GM18508 (cell line): ENCODE data around the gene ELAPOR2.
"Not testable (repeated sequence)": the region's sequence is repeated elsewhere in the genome, so short reads cannot be mapped to it uniquely, and the experiment has no call there.

Experiments used
- ATAC-seq: cut with Tn5 transposase; IDR thresholded peaks from one replicate; pipeline ENCODE4 v1.9.1; 2021; ENCODE audit warnings: moderate number of reproducible peaks; ENCODE audit not compliant: insufficient read depth, unreplicated experiment

Gene ELAPOR2, protein sequence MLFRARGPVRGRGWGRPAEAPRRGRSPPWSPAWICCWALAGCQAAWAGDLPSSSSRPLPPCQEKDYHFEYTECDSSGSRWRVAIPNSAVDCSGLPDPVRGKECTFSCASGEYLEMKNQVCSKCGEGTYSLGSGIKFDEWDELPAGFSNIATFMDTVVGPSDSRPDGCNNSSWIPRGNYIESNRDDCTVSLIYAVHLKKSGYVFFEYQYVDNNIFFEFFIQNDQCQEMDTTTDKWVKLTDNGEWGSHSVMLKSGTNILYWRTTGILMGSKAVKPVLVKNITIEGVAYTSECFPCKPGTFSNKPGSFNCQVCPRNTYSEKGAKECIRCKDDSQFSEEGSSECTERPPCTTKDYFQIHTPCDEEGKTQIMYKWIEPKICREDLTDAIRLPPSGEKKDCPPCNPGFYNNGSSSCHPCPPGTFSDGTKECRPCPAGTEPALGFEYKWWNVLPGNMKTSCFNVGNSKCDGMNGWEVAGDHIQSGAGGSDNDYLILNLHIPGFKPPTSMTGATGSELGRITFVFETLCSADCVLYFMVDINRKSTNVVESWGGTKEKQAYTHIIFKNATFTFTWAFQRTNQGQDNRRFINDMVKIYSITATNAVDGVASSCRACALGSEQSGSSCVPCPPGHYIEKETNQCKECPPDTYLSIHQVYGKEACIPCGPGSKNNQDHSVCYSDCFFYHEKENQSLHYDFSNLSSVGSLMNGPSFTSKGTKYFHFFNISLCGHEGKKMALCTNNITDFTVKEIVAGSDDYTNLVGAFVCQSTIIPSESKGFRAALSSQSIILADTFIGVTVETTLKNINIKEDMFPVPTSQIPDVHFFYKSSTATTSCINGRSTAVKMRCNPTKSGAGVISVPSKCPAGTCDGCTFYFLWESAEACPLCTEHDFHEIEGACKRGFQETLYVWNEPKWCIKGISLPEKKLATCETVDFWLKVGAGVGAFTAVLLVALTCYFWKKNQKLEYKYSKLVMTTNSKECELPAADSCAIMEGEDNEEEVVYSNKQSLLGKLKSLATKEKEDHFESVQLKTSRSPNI

DNA sequence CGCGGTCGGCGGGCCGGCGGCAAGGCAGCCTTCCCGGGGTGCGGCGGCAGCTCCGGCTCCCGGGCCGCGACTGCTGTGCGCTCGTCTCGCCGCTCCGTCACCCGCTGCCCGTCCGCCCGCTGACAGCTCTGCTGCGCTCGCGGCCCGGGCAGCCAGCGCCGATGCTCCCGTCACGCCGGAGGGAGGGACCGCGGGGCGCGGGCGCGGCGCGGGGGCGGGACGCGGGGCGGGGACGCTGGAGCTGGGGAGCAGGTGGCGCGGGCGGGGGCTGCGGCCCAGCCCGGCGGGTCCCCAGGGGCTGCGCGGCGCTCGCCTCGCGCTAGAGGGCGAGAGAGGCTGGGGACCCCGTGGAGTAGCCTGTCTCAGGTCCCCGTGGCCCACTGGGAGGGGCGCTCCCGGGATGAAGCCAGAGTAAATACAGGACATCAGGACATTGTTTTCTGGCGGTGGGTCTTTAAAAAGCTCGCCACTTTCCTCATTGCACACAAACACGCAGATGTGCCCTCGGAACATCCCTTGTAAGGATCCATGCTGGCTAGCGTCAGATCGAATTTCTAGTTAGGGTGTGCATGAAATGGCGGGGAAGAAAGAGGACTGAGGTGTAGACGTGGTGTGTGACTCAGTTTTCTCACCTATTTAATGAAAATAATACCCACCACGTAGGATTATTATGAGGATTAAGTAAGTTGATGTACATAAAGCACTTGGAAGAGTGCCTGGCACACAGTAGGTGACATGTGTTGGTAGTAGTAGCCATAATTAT is at the start of gene ELAPOR2:
ELAPOR2 (minus strand) TSS at position 130 of the 763 bp plus-strand sequence. CDS start 141 bp downstream, outside the sequence.
- peak; percentile 80 for ATAC-seq

DNA sequence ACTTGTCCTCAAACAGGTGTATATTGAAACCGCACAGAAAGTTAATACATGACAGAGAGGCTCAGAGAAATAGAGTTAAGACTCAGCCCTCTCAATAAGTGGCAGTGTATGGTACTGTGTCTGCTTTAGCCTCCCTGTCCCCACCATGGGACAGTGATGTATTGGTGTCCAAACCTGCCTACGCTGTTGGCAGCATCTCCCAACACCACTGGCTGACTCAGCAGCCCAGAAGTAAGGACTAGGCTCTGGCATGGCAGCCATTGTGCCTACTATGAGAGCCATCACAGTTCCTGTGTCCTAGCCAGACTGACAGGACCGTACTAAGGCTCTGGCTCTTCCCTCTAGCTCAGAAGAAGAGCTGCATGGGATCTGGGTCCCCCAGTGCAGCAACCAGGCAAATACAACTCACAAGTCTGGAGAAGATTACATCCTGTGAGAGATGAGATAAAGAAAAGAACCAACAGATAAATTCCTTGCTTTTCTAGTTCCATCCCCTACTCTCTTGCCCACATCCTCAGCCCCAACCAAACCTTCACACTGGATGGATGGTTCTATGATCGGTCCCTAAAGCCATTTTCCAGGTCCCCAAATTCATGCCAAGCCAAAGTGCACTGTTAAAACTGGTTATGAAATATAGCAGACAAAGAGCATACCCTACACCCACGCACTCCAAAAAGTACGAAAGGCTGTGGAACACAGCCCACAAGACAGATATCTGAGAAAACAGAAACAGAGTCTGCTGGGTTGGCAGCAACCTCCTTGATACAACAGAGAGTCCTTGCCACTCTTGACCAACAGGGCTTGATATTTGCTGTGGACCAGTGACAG is 48.7 kb upstream of the ELAPOR2 start:
- ATAC-seq = no peak

DNA sequence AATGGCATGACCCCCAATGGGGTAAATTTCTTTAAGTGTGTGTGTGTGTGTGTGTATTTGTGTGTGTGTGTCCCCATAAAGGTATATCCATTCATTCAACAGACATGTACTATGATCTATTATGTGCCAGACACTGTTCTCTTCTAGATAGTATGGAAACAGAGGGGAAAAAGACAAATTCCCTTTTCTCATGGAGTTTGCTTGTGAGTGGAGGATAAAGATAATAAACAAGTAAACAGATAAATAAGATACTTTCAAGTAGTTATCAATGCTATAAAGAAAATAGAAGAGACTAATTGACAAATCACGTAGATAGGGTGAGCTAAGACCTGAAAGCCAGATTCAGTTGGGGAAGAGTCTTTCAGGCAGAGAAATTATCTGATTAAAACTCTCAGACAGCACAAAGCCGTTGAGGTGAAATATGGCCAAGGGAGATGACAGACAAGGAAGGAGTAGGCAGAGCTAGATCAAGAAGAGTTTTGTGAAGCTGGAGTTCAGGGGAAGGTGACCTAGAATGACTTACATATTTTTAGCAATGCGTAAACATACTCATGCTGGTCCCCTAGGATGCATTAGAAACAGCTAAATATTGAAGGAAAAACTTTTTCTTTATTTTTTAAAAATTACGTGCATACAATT is 47.6 kb upstream of the ELAPOR2 start:
- ATAC-seq = no peak

DNA sequence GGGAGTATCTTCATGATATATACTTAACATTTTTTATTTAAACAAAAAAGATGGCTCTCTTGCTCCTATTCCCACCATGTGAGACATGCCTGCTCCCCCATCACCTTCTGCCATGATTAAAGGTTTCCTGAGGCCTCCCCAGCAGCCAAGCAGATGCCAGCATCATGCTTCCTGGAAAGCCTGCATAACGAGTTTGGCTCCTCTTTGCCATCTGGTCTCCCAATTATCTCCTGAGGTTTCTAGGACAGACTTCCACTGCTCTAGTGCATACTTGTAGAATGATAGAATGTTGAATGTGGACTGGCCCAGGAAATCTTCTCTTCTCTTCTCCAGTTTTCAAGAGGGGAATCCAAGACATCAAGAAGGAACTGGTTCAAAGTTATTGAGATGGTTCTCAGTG is 45.9 kb upstream of the ELAPOR2 start:
- no peak for ATAC-seq

DNA sequence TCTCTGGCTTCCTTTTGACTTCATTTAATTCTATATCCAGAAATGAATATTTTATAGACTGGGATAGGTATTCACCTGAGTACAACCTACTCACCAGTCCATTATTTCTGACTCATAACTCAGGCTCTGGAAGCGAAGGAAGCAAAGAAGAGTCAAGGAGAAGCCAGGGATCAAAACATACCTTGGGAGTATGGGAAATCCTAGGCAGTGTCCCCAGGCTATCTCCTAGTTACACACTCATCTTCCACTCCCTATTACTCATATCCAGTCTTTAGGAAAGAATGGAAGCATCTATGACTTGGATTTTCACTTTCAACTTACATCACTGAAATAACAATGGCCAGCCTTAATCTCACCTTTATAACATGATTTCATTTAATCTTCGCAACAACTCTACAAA is 40.9 kb upstream of the ELAPOR2 start:
- ATAC-seq = no peak

DNA sequence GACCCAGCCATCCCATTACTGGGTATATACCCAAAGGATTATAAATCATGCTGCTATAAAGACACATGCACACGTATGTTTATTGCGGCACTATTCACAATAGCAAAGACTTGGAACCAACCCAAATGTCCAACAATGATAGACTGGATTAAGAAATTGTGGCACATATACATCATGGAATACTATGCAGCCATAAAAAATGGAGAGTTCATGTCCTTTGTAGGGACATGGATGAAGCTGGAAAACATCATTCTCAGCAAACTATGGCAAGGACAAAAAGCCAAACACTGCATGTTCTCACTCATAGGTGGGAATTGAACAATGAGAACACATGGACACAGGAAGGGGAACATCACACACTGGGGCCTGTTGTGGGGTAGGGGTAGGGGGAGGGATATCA is 37.9 kb upstream of the ELAPOR2 start:
- ATAC-seq = not testable (repeated sequence)

DNA sequence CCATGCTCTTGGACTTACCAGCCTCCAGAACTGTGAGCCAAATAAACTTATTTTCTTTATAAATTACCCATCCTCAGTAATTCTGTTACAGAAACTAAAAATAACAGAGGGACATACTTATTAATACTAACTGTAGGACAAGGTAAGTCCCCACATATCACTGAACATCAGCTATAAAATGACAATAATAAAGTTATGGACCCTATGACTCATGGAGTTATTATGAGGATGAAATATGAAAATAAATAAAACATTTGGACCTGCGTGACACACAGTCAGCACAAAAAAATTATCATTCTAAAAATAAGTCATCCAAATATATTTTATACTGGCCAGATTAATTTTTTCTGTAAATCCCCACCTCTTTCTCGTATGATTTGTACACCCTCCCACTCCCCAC is 34.9 kb upstream of the ELAPOR2 start:
- no peak for ATAC-seq

DNA sequence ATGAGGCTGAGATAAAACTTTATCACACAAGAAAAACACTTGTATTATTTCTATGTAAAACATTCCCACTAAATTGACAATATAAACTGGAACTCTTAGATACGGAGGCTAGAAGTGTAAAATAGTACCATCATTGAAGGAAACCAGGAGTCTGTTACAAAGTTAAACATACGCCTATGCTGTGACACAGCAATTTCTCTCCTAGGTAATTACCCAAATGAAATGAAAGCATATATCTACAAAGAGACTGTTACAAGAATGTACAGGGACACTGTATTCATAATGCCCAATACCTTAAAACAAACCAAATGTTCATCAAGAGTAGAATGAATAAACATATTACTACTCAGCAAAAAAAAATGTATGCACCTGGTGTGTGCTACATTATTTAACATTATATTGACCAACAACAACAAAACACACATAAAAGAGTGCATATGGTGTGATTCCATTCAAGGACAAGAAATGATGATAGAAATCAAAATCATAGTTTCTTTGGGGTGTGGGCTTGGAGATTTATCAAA is 33.2 kb upstream of the ELAPOR2 start:
- no peak for ATAC-seq

DNA sequence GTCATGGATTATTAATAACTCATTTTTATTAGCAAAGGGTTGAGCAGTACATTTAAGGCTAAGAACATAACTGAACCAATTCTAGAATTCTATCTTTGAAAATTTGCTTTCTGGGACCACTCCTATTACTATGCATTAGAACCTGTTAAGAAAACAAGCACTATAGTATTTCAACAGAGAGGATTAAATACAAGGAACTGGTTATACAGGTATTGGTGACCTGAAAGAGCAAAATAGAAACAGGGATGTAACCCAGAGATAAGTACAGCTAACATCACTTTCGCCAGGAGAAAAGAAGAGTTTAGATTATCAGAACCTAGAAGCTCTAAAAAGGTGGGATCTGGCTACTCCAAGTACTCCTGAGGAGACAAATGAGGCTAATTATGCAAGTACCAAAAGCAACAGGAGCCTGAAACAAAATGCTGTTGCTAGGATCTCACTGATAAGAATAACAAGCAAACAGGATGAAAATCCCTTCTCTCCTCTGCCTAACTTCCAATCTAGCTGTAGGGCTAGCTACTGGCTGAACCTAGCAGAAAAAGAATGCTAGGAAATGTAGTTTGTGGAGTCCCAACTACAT is 32.1 kb upstream of the ELAPOR2 start:
- no peak for ATAC-seq

DNA sequence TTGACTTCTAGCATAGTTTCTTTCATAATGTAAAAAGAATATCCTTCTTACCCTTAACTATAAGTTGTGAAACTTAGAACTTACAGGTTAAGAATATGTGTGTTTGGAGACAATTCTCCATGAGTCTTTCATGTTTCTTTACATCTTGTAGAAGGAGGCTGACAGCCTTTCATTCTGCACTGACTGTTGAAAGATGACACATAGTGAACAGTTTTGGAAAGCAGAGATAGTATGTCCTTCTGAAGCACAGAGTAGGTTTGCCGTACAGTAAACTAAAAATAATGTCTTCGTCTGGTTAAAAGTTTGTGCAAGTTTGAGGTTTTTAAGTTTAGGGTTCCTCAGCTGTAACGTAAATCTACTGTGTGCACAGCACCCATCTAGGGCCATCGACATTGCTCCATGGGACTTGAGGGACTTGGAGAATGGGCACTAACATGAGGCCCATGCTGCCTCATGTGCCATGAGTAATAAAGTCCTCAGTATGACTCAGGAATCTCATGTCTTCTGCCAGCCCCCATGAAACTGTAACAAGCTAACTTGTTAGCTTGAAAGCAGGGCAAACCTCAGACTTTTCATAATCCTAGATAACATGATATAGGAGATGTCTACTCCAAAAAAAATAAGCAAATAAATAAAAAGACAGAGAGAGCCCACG is 24.5 kb upstream of the ELAPOR2 start:
- no peak for ATAC-seq

DNA sequence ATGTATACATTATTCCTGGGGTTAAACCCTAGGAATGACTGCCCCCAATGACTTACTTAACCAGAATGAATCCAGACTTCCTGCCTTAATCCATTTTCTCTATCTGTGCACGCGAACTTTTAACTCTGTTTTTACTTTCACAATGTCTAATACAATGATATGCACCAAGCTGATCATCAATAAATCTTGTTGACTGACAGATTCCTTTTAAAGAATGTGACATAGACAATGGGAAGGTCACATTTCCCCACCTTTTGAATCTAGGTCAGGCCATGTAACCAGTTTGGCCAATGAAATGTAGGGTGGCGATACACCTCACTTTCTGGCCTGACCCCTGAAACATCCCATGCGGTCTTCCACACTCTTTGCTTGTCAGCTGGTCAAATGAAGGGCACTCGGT is 23.2 kb upstream of the ELAPOR2 start:
- no peak for ATAC-seq

DNA sequence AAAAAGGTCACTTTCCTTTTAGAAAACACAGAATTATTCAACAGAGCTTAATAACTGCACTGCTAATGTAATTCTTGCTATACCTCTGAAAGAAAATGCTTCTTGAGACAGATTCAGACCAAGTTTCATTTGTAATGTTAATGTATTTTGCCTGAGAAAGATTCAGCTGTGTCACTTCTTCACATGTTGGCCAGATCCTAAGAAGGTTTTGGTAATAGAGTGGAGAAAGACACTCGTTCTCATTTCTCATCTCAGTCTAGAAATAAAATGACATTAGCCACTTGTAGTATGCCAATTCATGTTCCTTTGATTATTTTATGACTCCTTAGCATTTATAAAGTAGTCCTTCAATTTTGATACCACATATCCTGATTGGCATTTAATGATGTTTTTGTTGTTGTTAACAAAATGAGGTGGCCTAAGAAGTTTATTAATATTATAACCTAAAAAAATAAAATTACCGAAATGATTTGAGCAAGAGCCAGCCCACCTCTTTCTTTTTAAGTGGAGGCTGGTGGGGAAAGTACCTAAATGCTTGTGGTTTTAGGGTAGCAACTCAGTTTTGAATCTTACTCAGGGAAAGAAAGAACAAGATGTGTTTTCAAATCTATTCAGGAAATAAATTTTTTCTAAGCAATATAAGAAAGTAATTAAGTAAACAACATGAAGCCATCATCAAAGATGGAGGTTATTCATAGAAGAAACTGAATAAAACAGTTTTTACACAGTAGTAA is 16.4 kb upstream of the ELAPOR2 start:
- no peak for ATAC-seq

DNA sequence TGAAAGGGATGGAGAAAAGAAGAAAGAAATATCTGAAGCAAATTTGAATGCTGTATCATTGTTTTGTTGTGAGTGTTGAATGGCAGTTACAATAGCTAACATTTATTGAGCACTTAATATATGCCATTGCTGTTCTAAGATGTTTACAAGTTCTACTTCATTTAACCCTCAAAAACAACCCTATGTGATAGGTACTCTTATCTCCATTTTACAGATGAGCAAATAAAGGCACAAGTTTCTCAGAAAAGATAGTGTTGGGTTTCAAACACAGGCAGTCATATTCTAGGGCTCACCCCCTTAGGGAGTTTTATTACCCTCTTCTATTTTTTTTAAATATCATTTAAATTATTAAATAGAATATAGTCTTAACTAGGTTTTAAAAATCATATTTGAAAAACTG is 8.3 kb upstream of the ELAPOR2 start:
- no peak for ATAC-seq

DNA sequence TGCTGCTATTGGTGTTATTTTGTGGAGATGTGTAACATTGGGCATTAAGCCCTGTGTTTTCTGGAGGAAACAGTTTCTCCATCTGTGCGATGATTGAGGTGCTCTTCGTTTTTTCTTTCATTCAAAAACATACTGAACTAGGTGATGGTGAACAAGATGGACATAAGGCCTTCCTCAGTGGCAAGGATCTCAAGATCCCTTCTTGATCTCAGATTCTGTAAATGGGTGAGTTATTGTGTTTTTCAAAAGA is 759 bp upstream of the ELAPOR2 start:
- ATAC-seq = peak; percentile 7

DNA sequence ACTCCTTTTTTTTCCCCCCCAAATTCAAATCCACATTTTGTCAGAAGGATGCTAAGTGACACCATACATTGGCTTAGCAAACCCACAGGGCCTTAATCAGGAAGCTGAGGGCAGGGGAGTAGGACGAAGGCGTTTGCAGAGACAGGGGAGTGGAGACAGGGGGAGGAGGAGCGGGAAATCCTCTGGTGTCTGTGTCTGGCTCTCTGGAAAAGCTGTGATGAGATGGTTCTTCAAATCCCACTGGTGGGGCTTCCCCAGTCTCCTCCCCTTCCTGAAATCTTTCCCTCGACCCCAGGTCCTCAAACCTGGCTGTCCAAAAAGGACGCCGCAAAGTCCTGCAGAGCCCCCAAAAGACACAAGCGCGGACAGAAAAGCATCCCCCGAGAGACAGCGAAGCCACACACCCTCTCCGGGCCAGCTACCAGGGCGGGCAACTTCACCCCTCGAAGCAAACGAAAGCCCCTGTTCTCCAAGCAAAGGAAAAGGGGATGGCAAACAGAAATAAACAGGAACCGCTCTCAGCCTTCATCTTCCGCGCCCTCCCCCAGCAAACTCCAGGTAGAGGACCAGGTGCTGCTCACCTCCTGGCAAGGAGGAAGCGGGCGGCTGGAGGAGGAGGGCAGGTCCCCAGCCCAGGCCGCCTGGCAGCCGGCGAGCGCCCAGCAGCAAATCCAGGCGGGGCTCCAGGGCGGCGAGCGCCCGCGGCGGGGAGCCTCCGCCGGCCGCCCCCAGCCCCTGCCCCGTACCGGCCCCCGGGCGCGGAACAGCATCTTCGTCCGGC is 520 bp downstream of the ELAPOR2 start:
- ATAC-seq = peak; percentile 23

DNA sequence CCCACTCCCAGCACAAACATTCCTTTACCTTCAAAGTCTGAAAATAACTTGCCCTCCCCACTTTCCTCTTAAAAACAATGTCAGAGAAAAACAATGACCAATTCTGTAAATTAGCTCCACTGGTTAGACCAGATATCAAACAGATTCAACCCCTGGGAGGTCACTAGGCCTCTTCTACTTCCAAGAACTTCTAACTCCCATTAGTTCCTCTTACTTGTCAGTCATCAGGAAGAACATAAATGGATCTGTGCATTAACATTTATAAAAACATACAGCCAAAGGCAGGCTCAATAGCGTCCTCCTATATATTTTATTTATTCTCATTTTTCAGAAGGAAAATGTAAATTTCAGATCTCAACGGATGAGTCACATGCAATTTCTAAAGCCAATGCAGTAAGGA is 2.2 kb downstream of the ELAPOR2 start:
- ATAC-seq = no peak

DNA sequence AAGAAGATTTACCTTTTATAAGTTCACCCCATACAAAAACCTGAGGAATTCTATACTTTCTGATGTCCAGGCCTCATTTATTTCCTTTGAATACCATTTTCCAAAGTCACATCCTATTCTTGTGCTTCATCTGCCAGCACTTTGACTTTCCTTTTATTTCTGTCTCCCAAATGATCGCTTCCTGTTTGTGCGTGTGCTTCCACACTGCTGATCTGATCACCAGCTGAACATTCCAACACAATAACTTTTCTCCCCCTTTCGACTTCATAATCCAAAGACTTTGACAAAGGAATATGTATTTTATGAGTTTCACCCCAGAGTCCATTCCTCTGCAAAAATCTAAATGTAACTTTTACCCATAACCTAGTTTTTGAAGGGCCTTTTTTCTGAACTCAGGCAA is 3.1 kb downstream of the ELAPOR2 start:
- ATAC-seq = no peak
